GM19328 (cell line): ENCODE measurements around the gene EDAR.

ENCODE experiments used
- ATAC-seq: cut with Tn5 transposase; IDR thresholded peaks from one replicate; pipeline ENCODE4 v1.9.1; 2021; ENCODE audit warnings: mild to moderate bottlenecking, moderate library complexity; ENCODE audit not compliant: unreplicated experiment

EDAR gene

DNA sequence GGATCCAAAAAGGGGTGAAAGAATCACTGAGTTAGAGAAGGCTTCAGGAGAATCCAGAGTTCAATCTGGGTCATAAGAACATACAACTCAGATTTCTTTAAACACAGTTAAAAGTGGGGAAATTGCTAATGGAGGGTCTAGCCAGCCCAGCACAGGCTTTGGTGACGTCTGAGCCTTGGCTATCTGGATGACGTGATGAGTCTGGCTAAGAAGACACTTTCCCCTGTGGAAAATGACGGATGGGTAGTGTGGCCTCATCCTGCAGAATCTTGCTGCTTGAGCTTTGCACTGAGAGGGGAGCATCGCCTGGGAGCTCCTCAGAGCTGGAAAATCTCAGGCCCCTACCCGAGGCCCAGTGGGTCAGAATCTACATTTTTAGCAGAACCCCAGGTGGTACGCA is 19.2 kb downstream of the EDAR start:
- no peak for ATAC-seq

DNA sequence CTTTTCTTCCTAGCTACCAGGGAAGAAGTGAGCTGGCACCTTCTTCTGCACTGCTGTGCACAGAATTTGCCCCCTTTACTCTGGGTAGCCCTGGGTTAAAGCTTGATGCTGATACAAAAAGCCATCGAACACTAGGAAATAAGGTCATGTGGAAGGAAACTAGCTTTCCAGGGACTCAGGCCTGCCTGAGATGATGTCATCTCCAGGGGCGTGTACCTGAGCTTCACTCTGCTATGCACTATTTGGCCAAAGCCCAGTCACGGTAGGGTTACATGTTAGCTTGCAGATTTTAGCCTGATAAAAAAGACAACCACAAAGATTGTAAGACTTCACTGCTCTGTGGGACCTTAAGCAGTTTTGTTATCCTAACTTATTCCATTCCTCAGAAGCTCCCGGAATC is 20.4 kb downstream of the EDAR start:
- no peak for ATAC-seq

GRCh38 chr2:108967757-108968156 is 21.3 kb downstream of the EDAR start:
- no peak for ATAC-seq

DNA sequence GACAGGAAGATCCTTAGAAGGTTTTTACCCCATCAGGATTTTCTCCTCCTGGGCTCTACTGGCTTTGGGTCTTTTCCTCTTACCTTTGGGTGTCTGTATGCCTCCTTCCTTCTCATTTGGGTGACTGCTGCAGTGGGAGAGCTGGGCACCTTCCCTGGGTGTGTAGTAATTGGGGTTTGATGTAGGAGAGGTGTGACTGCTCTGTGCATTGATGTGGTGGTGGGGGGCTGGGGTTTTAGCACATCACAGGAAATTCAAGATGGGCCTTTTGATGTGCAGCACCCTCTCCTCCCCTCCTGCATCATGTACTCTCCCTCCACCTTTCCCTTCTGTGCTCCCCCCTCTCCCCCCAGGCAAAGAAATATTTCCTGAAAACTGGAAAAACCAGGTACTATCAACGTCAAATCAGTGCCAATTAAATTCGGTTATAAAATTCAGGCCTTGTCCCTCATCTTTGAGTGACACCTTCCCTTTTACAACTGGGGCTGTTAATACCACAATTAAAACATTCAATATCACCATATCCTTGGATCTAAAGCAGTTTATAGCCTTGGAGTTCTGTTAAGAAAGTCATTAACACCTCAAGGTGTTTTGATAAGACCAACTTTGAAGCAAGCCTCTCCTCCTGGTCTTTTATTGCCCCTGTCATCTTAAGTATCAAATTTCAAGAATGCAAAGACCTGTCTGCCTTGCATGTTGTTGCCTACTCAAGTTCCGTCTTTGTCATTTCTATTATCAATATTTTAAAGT is 23.3 kb downstream of the EDAR start:
- ATAC-seq = no peak

- no peak for ATAC-seq
Observed at GRCh38 chr2:108963057-108963456, 26.0 kb downstream of the EDAR start.

GRCh38 chr2:108961796-108962195 is 27.2 kb downstream of the EDAR start:
- ATAC-seq = no peak

- ATAC-seq = no peak
Observed at GRCh38 chr2:108960006-108960405, 29.0 kb downstream of the EDAR start.

- ATAC-seq = no peak
Observed at GRCh38 chr2:108959401-108959800, 29.6 kb downstream of the EDAR start.

DNA sequence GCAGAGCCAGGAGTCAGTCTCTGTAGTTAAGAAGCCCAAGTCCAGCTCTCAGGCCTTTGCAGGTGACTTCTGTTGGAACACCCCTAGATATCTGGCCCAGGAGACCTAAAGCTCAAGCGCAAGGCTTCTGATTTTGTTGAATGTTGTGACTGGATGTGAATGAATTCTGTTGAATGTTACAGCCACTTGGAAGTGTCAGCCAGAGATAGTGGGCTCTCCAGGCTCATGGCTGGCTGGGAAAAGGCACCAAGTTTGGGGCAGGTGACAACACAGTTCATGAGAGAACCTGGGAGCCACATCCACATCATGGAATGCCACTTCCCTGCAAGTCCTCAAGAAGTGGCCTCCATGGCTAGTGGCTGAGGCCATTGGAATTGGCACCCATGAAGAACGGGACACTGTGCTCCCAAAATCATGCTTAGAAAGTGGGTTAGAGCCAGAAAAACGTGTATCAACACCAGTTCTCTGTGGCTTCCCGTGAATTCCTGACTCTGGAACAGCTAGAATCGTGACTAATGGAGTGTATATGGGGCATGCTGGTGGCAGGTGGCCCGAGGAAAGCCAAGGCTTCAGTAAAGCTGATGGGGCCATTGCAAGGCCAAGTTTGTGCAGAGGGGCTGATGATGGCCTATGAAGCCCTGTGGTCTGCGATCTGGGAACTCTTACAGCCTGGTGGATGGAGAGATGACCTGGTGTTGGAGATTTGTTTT is 30.2 kb downstream of the EDAR start:
- ATAC-seq = no peak

GRCh38 chr2:108958002-108958401 is 31.0 kb downstream of the EDAR start:
- ATAC-seq = no peak

- ATAC-seq = no peak
Observed at GRCh38 chr2:108956375-108956774, 32.6 kb downstream of the EDAR start.

DNA sequence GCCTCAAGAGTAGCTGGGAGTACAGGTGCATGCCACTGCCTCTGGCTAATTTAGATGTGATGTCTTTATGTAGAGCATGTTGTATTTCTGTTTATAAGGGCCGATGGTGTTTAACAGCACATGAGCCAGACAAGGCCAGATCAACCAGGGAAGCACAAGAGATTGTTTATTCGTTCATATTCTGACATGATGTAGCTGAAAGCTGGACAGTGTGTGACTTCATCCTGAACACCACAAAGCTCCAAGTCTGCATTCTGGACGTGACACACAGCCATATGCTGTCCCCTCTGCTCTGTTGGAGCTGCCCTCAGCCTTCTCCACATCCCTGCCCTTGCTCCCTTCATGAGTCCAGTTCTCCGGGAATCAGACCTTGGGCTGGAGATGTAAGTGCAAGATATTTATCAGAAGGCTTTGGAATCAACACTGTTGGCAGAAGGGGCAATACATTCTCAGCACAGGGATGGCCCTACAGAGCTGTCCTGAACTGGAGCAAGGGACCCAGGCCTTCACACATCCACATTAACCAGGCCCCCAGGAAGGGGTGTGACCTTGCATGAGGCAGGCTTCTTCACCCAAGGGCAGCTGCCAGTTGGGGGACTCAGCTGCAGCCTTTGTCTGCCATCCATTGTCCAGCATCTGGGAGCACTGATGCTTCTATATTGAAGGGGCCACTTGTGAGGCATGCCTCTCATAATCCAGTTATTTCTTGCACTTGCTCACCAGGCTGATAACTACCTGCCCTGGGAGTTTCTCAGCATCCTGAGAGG is 38.5 kb downstream of the EDAR start:
- ATAC-seq = no peak

DNA sequence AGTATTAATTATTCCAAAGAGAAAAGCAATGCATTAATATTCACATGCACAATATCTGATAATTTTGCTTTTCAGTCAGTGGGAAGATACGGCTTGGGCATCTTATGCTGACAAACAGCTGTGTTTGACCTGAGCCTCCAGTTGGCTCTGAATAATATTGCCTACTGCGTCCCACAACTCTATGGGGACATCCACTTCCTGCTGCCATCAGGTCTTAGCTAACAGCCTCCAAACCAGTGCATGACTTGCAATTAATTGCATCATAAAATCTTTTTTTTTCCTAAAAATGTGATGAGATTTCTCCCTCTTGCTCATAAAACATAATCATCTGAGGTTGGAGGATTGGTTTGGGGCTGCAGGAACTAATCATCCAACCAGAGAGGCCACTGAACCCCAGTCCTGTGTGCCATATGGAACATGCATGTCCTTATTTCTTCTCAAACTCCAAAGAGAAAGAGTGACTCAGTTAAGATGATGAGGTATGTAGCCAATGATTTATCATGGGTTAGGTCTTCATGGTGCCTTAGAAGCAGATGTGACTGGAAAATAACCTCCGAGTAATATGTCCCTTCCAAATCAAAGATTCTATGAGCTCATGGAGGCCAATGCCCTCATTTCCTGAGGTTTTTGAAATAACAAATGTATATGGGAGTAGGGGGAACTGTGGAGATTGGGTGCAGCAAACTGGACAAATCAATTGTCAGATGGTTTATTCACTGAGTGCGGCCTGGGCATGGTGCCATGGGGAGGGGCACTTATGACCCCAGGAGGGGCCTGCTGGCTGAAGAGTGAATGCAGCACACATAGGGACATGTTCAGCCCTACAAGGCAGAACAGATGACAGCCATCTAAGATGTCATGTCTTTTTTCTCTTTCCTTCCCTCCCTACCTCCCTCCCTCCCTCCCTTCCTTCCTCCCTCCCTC is 39.4 kb downstream of the EDAR start:
- no peak for ATAC-seq

GRCh38 chr2:108947271-108947907 is 41.6 kb downstream of the EDAR start:
- no peak for ATAC-seq

DNA sequence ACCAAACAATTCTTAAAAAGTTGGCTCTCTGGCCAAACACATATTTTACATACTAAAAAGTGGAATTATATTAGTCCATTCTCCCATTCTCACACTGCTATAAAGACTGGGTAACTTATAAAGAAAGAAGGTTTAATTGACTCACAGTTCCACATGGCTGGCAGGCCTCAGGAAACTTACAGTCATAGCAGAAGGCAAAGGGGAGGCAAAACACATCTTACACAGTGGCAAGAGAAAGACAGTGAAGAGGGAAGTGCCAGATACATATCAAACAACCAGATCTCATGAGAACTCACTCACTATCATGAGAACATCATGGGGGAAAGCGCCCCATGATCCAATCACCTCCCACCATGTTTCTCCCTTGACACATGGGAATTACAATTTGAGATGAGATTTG is 42.6 kb downstream of the EDAR start:
- ATAC-seq = no peak

- no peak for ATAC-seq
Observed at GRCh38 chr2:108945969-108946368, 43.1 kb downstream of the EDAR start.

DNA sequence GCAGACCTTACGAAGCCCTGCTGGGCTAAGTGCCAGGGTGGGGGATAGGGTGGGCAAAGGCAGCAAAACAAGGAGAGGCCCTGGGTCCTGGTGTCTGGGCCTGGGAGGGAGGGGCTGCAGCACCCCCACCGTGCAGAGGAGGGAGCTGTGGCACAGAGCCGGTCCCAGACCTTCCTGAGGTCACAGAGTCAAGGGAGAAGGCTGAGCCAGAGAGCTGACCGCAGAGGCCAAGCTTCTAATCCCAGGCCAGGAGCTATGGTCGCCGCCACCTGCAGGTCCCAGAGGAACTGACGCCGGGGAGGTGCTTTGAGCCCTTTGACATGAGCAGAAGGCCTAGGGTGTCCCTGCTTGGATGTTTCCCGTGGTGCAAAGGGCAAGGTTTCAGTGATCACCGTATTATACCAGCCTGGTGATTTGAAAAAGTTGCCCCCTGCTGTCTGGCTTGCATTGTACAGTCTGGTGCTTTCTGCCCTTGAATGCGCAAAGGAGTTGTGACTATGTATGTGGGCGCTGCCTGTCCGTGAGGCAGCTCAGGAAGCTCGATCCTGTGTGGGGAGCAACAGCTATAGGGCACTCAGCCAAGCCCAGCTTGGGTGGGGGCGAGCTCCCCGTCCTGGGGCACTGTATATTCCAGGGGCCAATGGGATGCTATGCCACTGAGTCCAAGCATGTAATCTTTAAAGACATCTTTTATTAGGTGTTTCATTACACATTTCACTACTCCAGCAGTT is 44.3 kb downstream of the EDAR start:
- ATAC-seq = no peak

- no peak for ATAC-seq
Observed at GRCh38 chr2:108943751-108944150, 45.3 kb downstream of the EDAR start.

- ATAC-seq = no peak
Observed at GRCh38 chr2:108942888-108943287, 46.1 kb downstream of the EDAR start.
